Stimulated activated CD8-positive, alpha-beta memory T cell treated with anti-CD3 and anti-CD28 coated beads, Interleukin-2, amount 100 ng/mL, for 48 hours (primary cell): ENCODE data around the gene SRR.

ENCODE experiments used
- DNase-seq, 2 donors: peaks; one replicate each; pipeline ENCODE4 v3.0.0-alpha.2; 2020; ENCODE audit warnings: low read depth in 2 of 2

SRR gene

DNA sequence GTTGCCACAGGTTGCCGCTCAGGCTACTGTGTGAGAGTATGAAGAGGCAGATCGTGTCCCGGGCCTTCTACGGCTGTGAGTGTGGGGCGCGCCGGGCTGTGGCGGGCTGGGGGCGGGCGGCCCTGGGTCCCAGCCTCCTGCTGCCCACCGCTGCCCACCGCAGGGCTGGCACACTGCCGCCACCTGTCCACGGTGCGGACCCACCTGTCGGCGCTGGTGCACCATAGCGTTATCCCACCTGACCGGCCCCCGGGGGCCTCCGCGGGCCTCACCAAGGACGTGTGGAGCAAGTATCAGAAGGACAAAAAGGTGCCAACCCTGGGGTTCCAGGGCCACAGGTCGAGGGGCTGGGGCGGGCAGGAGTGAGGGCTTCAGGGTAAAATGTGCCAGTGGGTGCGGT lies 68.4 kb downstream of the SRR start:
- no peak for DNase-seq

DNA sequence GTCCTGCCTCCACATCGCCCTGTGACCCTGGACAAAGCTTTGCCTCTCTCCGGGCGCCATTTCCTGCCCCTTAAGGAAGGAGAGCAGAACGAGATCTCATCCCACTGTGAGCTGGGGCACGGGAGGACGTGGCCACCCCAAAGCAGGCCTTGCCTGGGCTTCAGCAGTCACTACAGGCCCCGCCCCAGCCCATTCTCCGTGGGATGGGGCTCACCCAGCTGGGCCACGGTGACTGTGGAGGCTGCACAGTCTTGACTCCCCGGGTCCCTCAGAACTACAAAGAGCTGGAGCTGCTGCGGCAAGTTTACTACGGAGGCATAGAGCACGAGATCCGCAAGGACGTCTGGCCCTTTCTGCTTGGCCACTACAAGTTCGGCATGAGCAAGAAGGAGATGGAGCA lies 68.9 kb downstream of the SRR start:
- no peak for DNase-seq

DNA sequence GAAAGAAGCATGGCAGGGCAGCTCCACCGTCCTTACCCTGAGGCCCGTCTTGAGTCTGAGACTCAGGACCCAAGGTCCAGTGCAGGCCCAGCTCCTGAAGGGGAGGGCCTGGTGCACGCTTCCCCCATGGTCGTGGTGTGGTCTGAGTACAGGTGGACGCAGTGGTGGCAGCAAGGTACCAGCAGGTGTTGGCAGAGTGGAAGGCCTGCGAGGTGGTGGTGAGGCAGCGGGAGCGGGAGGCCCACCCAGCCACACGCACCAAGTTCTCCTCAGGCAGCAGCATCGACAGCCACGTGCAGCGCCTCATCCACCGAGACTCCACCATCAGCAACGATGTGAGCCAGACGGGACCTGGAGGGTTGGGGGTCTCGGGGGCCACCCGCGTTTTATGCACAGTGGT lies 69.4 kb downstream of the SRR start:
- DNase-seq, result no peak
